ENCODE results near the gene LIPT2. TPM values are rescaled to one million over a fixed set of nuclear protein-coding genes. Genes with fewer than 3 reads are reported as not detected.
"Not testable (repeated sequence)": the region's sequence is repeated elsewhere in the genome, so short reads cannot be mapped to it uniquely, and the experiment has no call there.

Gene LIPT2
- total RNA-seq, 2 experiments from 2014 or later = 4.2 to 5.0 TPM

- H3K9me3 Mint-ChIP-seq (ENCODE audit: low read depth) = no peaks in the 10 kb centered on the region
- ChIA-PET CTCF (no interaction called here), POLR2A (interaction anchor here (0.6 kb wide), 1 partner anchor 112 kb away, joined by 3 read pairs; no protein-coding TSS in a partner anchor)
- H3K27ac Mint-ChIP-seq = no peak overlapping the region
- no peaks in the 10 kb centered on the region for H3K4me1 Mint-ChIP-seq
- H3K27me3 Mint-ChIP-seq = peaks cover 11% of the 10 kb centered on the region
- H3K36me3 Mint-ChIP-seq (ENCODE audit: low read depth) = no peaks in the 10 kb centered on the region
- no peak overlapping the region for H3K4me3 Mint-ChIP-seq
- no peak for ATAC-seq
- no peak for DNase-seq
- intact Hi-C loops (cut with DNase I, micrococcal nuclease) = no loop called here
Observed at GRCh38 chr11:74522776-74523175, 29.3 kb upstream of the LIPT2 start.

GRCh38 chr11:74521666-74522252 is 28.2 kb upstream of the LIPT2 start:
- DNase-seq = no peak
- Mint-ChIP-seq H3K36me3 (ENCODE audit: low read depth) (no peaks in the 10 kb centered on the region), H3K4me3 (no peak overlapping the region), H3K27ac (no peak overlapping the region), H3K4me1 (no peaks in the 10 kb centered on the region), H3K27me3 (peaks cover 11% of the 10 kb centered on the region), H3K9me3 (ENCODE audit: low read depth) (peaks cover 4% of the 10 kb centered on the region)
- CTCF ChIA-PET = no interaction called here
- ATAC-seq = no peak
- intact Hi-C loops (cut with DNase I, micrococcal nuclease) = no loop called here
- POLR2A ChIA-PET = no interaction called here

- peaks cover 11% of the 10 kb centered on the region for H3K27me3 Mint-ChIP-seq
- no peaks in the 10 kb centered on the region for H3K36me3 Mint-ChIP-seq (ENCODE audit: low read depth)
- ATAC-seq (no peak), DNase-seq (no peak)
- no peak overlapping the region for H3K4me3 Mint-ChIP-seq
- no peak overlapping the region for H3K27ac Mint-ChIP-seq
- CTCF ChIA-PET = no interaction called here
- peaks cover 4% of the 10 kb centered on the region for H3K9me3 Mint-ChIP-seq (ENCODE audit: low read depth)
- intact Hi-C loops (cut with DNase I, micrococcal nuclease) = no loop called here
- H3K4me1 Mint-ChIP-seq = no peaks in the 10 kb centered on the region
- POLR2A ChIA-PET = no interaction called here
Observed at GRCh38 chr11:74520927-74521665, 27.6 kb upstream of the LIPT2 start.

GRCh38 chr11:74520316-74520715 is 26.8 kb upstream of the LIPT2 start:
- ATAC-seq (no peak), DNase-seq (no peak)
- intact Hi-C loops (cut with DNase I, micrococcal nuclease) = no loop called here
- Mint-ChIP-seq H3K36me3 (ENCODE audit: low read depth) (no peaks in the 10 kb centered on the region), H3K9me3 (ENCODE audit: low read depth) (peaks cover 8% of the 10 kb centered on the region), H3K27me3 (peaks cover 11% of the 10 kb centered on the region), H3K27ac (no peak overlapping the region), H3K4me1 (no peaks in the 10 kb centered on the region), H3K4me3 (no peak overlapping the region)
- CTCF ChIA-PET = no interaction called here
- POLR2A ChIA-PET = no interaction called here

GRCh38 chr11:74519710-74520109 is 26.2 kb upstream of the LIPT2 start:
- ATAC-seq = no peak
- POLR2A ChIA-PET = no interaction called here
- DNase-seq = no peak
- H3K4me1 Mint-ChIP-seq = no peaks in the 10 kb centered on the region
- no peaks in the 10 kb centered on the region for H3K36me3 Mint-ChIP-seq (ENCODE audit: low read depth)
- H3K27ac Mint-ChIP-seq = no peak overlapping the region
- H3K27me3 Mint-ChIP-seq = peaks cover 9% of the 10 kb centered on the region
- H3K4me3 Mint-ChIP-seq = no peak overlapping the region
- peaks cover 9% of the 10 kb centered on the region for H3K9me3 Mint-ChIP-seq (ENCODE audit: low read depth)
- intact Hi-C loops (cut with DNase I, micrococcal nuclease) = no loop called here
- CTCF ChIA-PET = interaction anchor here (0.6 kb wide), 1 partner anchor 35 kb away, joined by 3 read pairs; no protein-coding TSS in a partner anchor

- ATAC-seq; H3K27ac Mint-ChIP-seq; H3K4me1 Mint-ChIP-seq; POLR2A ChIA-PET; H3K4me3 Mint-ChIP-seq; H3K36me3 Mint-ChIP-seq (ENCODE audit: low read depth); DNase-seq; intact Hi-C loops (cut with DNase I, micrococcal nuclease); H3K27me3 Mint-ChIP-seq: not testable (repeated sequence)
- H3K9me3 Mint-ChIP-seq (ENCODE audit: low read depth) = peaks cover 12% of the 10 kb centered on the region
- CTCF ChIA-PET = interaction anchor here (0.9 kb wide), 1 partner anchor 45 kb away, joined by 3 read pairs; no protein-coding TSS in a partner anchor
Observed at GRCh38 chr11:74517592-74517991, 24.1 kb upstream of the LIPT2 start.

- DNase-seq (no peak), ATAC-seq (no peak)
- H3K9me3 Mint-ChIP-seq (ENCODE audit: low read depth) = peaks cover 5% of the 10 kb centered on the region
- H3K36me3 Mint-ChIP-seq (ENCODE audit: low read depth) = no peaks in the 10 kb centered on the region
- intact Hi-C loops (cut with DNase I, micrococcal nuclease) = no loop called here
- no peak overlapping the region for H3K4me3 Mint-ChIP-seq
- peaks cover under 1% of the 10 kb centered on the region for H3K27me3 Mint-ChIP-seq
- ChIA-PET CTCF (interaction anchor here (0.5 kb wide), 1 partner anchor 369 kb away, joined by 3 read pairs; no protein-coding TSS in a partner anchor), POLR2A (no interaction called here)
- H3K4me1 Mint-ChIP-seq = peaks cover 4% of the 10 kb centered on the region
- H3K27ac Mint-ChIP-seq = no peak overlapping the region
Observed at GRCh38 chr11:74507582-74507981, 14.1 kb upstream of the LIPT2 start.

GRCh38 chr11:74506823-74507222 is 13.3 kb upstream of the LIPT2 start:
- no peak overlapping the region for H3K27ac Mint-ChIP-seq
- H3K9me3 Mint-ChIP-seq (ENCODE audit: low read depth) = peaks cover 5% of the 10 kb centered on the region
- ATAC-seq (no peak), DNase-seq (no peak)
- no peak overlapping the region for H3K4me3 Mint-ChIP-seq
- POLR2A ChIA-PET = no interaction called here
- H3K4me1 Mint-ChIP-seq = peaks cover 4% of the 10 kb centered on the region
- H3K36me3 Mint-ChIP-seq (ENCODE audit: low read depth) = no peaks in the 10 kb centered on the region
- CTCF ChIA-PET = no interaction called here
- no peaks in the 10 kb centered on the region for H3K27me3 Mint-ChIP-seq
- intact Hi-C loops (cut with DNase I, micrococcal nuclease) = no loop called here

GRCh38 chr11:74505911-74506310 is 12.4 kb upstream of the LIPT2 start:
- CTCF ChIA-PET = interaction anchor here (0.6 to 0.8 kb wide), 2 partner anchors 61 to 65 kb away, joined by 3 to 4 read pairs; no protein-coding TSS in a partner anchor
- Mint-ChIP-seq H3K36me3 (ENCODE audit: low read depth) (no peaks in the 10 kb centered on the region), H3K27me3 (no peaks in the 10 kb centered on the region), H3K4me1 (peaks cover 4% of the 10 kb centered on the region), H3K4me3 (no peak overlapping the region), H3K9me3 (ENCODE audit: low read depth) (peaks cover 8% of the 10 kb centered on the region), H3K27ac (no peak overlapping the region)
- POLR2A ChIA-PET = no interaction called here
- intact Hi-C loops (cut with DNase I, micrococcal nuclease) = no loop called here
- ATAC-seq (no peak), DNase-seq (no peak)

- ATAC-seq (no peak), DNase-seq (no peak)
- Mint-ChIP-seq H3K27me3 (no peaks in the 10 kb centered on the region), H3K36me3 (ENCODE audit: low read depth) (no peaks in the 10 kb centered on the region), H3K4me3 (no peak overlapping the region), H3K9me3 (ENCODE audit: low read depth) (peaks cover 9% of the 10 kb centered on the region), H3K4me1 (peaks cover 4% of the 10 kb centered on the region), H3K27ac (no peak overlapping the region)
- ChIA-PET CTCF (no interaction called here), POLR2A (no interaction called here)
- intact Hi-C loops (cut with DNase I, micrococcal nuclease) = no loop called here
Observed at GRCh38 chr11:74504100-74504691, 10.7 kb upstream of the LIPT2 start.

- POLR2A ChIA-PET = no interaction called here
- intact Hi-C loops (cut with DNase I, micrococcal nuclease) = loop anchor here in 1 of 2 experiments (5.0 kb wide), 2 partner anchors 1032 to 1087 kb away; partner anchors contain the start of gene GDPD5
- CTCF ChIA-PET = interaction anchor here (1.2 to 3.5 kb wide), 3 partner anchors 10 to 45 kb away, joined by 4 to 11 read pairs (median 5); no protein-coding TSS in a partner anchor
- no peaks in the 10 kb centered on the region for H3K27me3 Mint-ChIP-seq
- ATAC-seq = no peak
- H3K4me1 Mint-ChIP-seq = peaks cover 22% of the 10 kb centered on the region
- H3K27ac Mint-ChIP-seq = no peak overlapping the region
- no peak overlapping the region for H3K4me3 Mint-ChIP-seq
- H3K36me3 Mint-ChIP-seq (ENCODE audit: low read depth) = no peaks in the 10 kb centered on the region
- H3K9me3 Mint-ChIP-seq (ENCODE audit: low read depth) = peaks cover 2% of the 10 kb centered on the region
- no peak for DNase-seq
Observed at GRCh38 chr11:74494916-74495315, 1.4 kb upstream of the LIPT2 start.
